Astrocyte (in vitro differentiated cells and primary cell): Measurements from ENCODE around the gene VAV1. TPM values are rescaled to one million over a fixed set of nuclear protein-coding genes. Genes with fewer than 3 reads are reported as not detected.
A peak's percentile ranks its signal among the peaks of the same experiment; 100 is the strongest.

ENCODE experiments used
- DNase-seq: peaks from one replicate; pipeline ENCODE4 v3.0.0-alpha.2; 2010; ENCODE audit warnings: low read depth
- FAIRE-seq: peaks from 2 replicates; lab custom pipeline; 2011; peaks lifted over from hg19 to GRCh38; lab: Jason Lieb, UNC
- H2AFZ ChIP-seq: 2 replicates; pipeline ENCODE4 v1.6.0; 2012; ENCODE audit warnings: low read depth, low read length, inconsistent platforms
- H3K27ac ChIP-seq: 2 replicates; pipeline ENCODE4 v1.5.1; 2011; ENCODE audit warnings: low read depth, low read length, inconsistent platforms
- H3K27me3 ChIP-seq: 2 replicates; pipeline ENCODE4 v1.6.0; 2011; ENCODE audit warnings: low read length, inconsistent platforms; ENCODE audit not compliant: insufficient read depth
- H3K36me3 ChIP-seq: 2 replicates; pipeline ENCODE4 v1.5.1; 2011; ENCODE audit warnings: low read length, inconsistent platforms; ENCODE audit not compliant: insufficient read depth
- H3K4me1 ChIP-seq: 2 replicates; pipeline ENCODE4 v1.5.1; 2011; ENCODE audit warnings: low read length, inconsistent platforms; ENCODE audit not compliant: insufficient read depth
- H3K4me2 ChIP-seq: 2 replicates; pipeline ENCODE4 v1.6.0; 2012; ENCODE audit warnings: low read length, inconsistent platforms
- H3K4me3 ChIP-seq: 2 replicates; pipeline ENCODE4 v1.5.1; 2011; ENCODE audit warnings: low read depth, mild to moderate bottlenecking, low read length, inconsistent platforms; ENCODE audit not compliant: insufficient read depth
- H3K79me2 ChIP-seq: 2 replicates; pipeline ENCODE4 v1.6.0; 2012; ENCODE audit warnings: mild to moderate bottlenecking, low read length, inconsistent platforms; ENCODE audit not compliant: insufficient read depth
- H3K9ac ChIP-seq: 2 replicates; pipeline ENCODE4 v1.6.0; 2012; ENCODE audit warnings: mild to moderate bottlenecking, low read length, inconsistent platforms
- H3K9me3 ChIP-seq: 2 replicates; pipeline ENCODE4 v1.5.1; 2012; ENCODE audit warnings: low read depth, mild to moderate bottlenecking, low read length, inconsistent platforms; ENCODE audit not compliant: insufficient read depth
- H4K20me1 ChIP-seq: 2 replicates; pipeline ENCODE4 v1.6.0; 2012; ENCODE audit warnings: low read length, inconsistent platforms; ENCODE audit not compliant: insufficient read depth
- H3K27ac Mint-ChIP-seq: one replicate; pipeline ENCODE4 v1.8.0; 2021; ENCODE audit warnings: mild to moderate bottlenecking, mixed read lengths; ENCODE audit not compliant: unreplicated experiment
- H3K27me3 Mint-ChIP-seq: one replicate; pipeline ENCODE4 v1.8.0; 2021; ENCODE audit warnings: low read depth, mixed read lengths; ENCODE audit not compliant: unreplicated experiment
- H3K36me3 Mint-ChIP-seq: one replicate; pipeline ENCODE4 v1.8.0; 2021; ENCODE audit warnings: low read depth, mixed read lengths; ENCODE audit not compliant: unreplicated experiment
- H3K4me1 Mint-ChIP-seq: one replicate; pipeline ENCODE4 v1.8.0; 2021; ENCODE audit warnings: low read depth, mixed read lengths; ENCODE audit not compliant: unreplicated experiment
- H3K4me3 Mint-ChIP-seq: one replicate; pipeline ENCODE4 v1.8.0; 2021; ENCODE audit warnings: mild to moderate bottlenecking, moderate library complexity, mixed read lengths; ENCODE audit not compliant: unreplicated experiment
- H3K9me3 Mint-ChIP-seq: one replicate; pipeline ENCODE4 v1.8.0; 2021; ENCODE audit warnings: mild to moderate bottlenecking, mixed read lengths; ENCODE audit not compliant: unreplicated experiment
- CTCF ChIP-seq: IDR thresholded peaks from 2 replicates; pipeline ENCODE4 v1.5.1; 2011; ENCODE audit warnings: low read depth, mild to moderate bottlenecking, inconsistent platforms, low read length, moderate library complexity; ENCODE audit not compliant: insufficient read depth
- EZH2 ChIP-seq: IDR thresholded peaks from 2 replicates; pipeline ENCODE4 v1.6.1; 2012; ENCODE audit warnings: mild to moderate bottlenecking, low read length, inconsistent platforms; ENCODE audit not compliant: insufficient read depth
- total RNA-seq: library from RNA; stranded (reverse); gene quantifications from 2 replicates; pipeline ENCODE4 v1.2.1, GENCODE V29; 2021

The VAV1 gene
- total RNA-seq, 1 donor from 2014 or later = not detected

- no peak for TF ChIP-seq CTCF
- peak; percentile 36 for TF ChIP-seq EZH2
- H4K20me1 ChIP-seq = no peaks in the 10 kb centered on the region
- H3K27me3 Mint-ChIP-seq = peaks cover 26% of the 10 kb centered on the region
- no peaks in the 10 kb centered on the region for H3K9me3 ChIP-seq
- no peak within 1 kb of the TSS for H3K27ac Mint-ChIP-seq
- H3K4me2 ChIP-seq = peak within 1 kb of the TSS; percentile 46
- H3K4me3 ChIP-seq = no peak within 1 kb of the TSS
- peak within 1 kb of the TSS; percentile 47 for H2AFZ ChIP-seq
- no peak within 1 kb of the TSS for H3K27ac ChIP-seq
- peaks cover 2% of the 10 kb centered on the region for H3K9me3 Mint-ChIP-seq
- DNase-seq (no peak), FAIRE-seq (no peak)
- H3K36me3 Mint-ChIP-seq = no peaks in the 10 kb centered on the region
- H3K79me2 ChIP-seq = no peaks in the 10 kb centered on the region
- peak within 1 kb of the TSS; percentile 79 for H3K4me3 Mint-ChIP-seq
- H3K36me3 ChIP-seq = no peaks in the 10 kb centered on the region
- H3K4me1 Mint-ChIP-seq = peaks cover 12% of the 10 kb centered on the region
- H3K27me3 ChIP-seq = peaks cover 10% of the 10 kb centered on the region
- peaks cover 2% of the 10 kb centered on the region for H3K4me1 ChIP-seq
- no peak within 1 kb of the TSS for H3K9ac ChIP-seq
These were observed 4.9 kb upstream of the VAV1 start, which contains the start of gene SH2D3A for GRCh38 chr19:6767357-6768235. Gene SH2D3A (minus strand): TSS chr19:6767435. CDS start chr19:6763748, 3,687 bp downstream.

GRCh38 chr19:6768236-6768785 is 4.2 kb upstream of the VAV1 start:
- no peak for DNase-seq
- Histone ChIP-seq H3K27ac (no peak overlapping the region), H3K4me3 (no peak overlapping the region), H3K79me2 (no peaks in the 10 kb centered on the region), H3K4me2 (no peak overlapping the region), H3K27me3 (peaks cover 10% of the 10 kb centered on the region), H3K36me3 (no peaks in the 10 kb centered on the region), H3K4me1 (peaks cover 2% of the 10 kb centered on the region), H4K20me1 (no peaks in the 10 kb centered on the region), H3K9ac (no peak overlapping the region), H2AFZ (no peak overlapping the region), H3K9me3 (no peaks in the 10 kb centered on the region)
- H3K27ac Mint-ChIP-seq = no peak overlapping the region
- peaks cover 2% of the 10 kb centered on the region for H3K9me3 Mint-ChIP-seq
- H3K27me3 Mint-ChIP-seq = peaks cover 26% of the 10 kb centered on the region
- TF ChIP-seq EZH2 (no peak), CTCF (no peak)
- FAIRE-seq = no peak
- peaks cover 12% of the 10 kb centered on the region for H3K4me1 Mint-ChIP-seq
- H3K4me3 Mint-ChIP-seq = no peak overlapping the region
- no peaks in the 10 kb centered on the region for H3K36me3 Mint-ChIP-seq
